NCI-H187 (cell line): ENCODE results near the gene RASGRF1.

ENCODE experiments used
- DNase-seq, 2 experiments: peaks; one replicate each; lab custom pipeline; 2025; lab: John Stamatoyannopoulos, UW

Gene RASGRF1

GRCh38 chr15:79067969-79068368, 22.6 kb downstream of the RASGRF1 start:
- DNase-seq = no peak

- DNase-seq = no peak
Measured at GRCh38 chr15:79067072-79067833, 23.3 kb downstream of the RASGRF1 start.

GRCh38 chr15:79066391-79067071, 24.0 kb downstream of the RASGRF1 start:
- DNase-seq = no peak

GRCh38 chr15:79065706-79066376, 24.7 kb downstream of the RASGRF1 start:
- DNase-seq = no peak

GRCh38 chr15:79065361-79065705, 25.2 kb downstream of the RASGRF1 start:
- no peak for DNase-seq

- DNase-seq = no peak
Measured at GRCh38 chr15:79064496-79064895, 26.1 kb downstream of the RASGRF1 start.

- DNase-seq = no peak
Measured at GRCh38 chr15:79060175-79060574, 30.4 kb downstream of the RASGRF1 start.

GRCh38 chr15:79059081-79059572, 31.5 kb downstream of the RASGRF1 start:
- no peak for DNase-seq

- no peak for DNase-seq
Measured at GRCh38 chr15:79058260-79058850, 32.2 kb downstream of the RASGRF1 start.

GRCh38 chr15:79057050-79057449, 33.5 kb downstream of the RASGRF1 start:
- no peak for DNase-seq

GRCh38 chr15:79054350-79054749, 36.2 kb downstream of the RASGRF1 start:
- no peak for DNase-seq

- DNase-seq = no peak
Measured at GRCh38 chr15:79053894-79054293, 36.7 kb downstream of the RASGRF1 start.

- DNase-seq = no peak
Measured at GRCh38 chr15:79051941-79052731, 38.4 kb downstream of the RASGRF1 start.

GRCh38 chr15:79051029-79051428, 39.6 kb downstream of the RASGRF1 start:
- no peak for DNase-seq

- no peak for DNase-seq
Measured at GRCh38 chr15:79050341-79050740, 40.2 kb downstream of the RASGRF1 start.

- DNase-seq = no peak
Measured at GRCh38 chr15:79049416-79049815, 41.2 kb downstream of the RASGRF1 start.

- no peak for DNase-seq
Measured at GRCh38 chr15:79047676-79048439, 42.7 kb downstream of the RASGRF1 start.

GRCh38 chr15:79046691-79047404, 43.7 kb downstream of the RASGRF1 start:
- DNase-seq = no peak

- DNase-seq = no peak
Measured at GRCh38 chr15:79045041-79045440, 45.5 kb downstream of the RASGRF1 start.

- DNase-seq = no peak
Measured at GRCh38 chr15:79042213-79042928, 48.2 kb downstream of the RASGRF1 start.
